ENCODE results near the gene ERI2. TPM values are rescaled to one million over a fixed set of nuclear protein-coding genes. Genes with fewer than 3 reads are reported as not detected.
"Not testable (repeated sequence)": the region's sequence is repeated elsewhere in the genome, so short reads cannot be mapped to it uniquely, and the experiment has no call there.

Gene ERI2
- total and polyA plus RNA-seq, 2 of the 13 experiments (the other 11 are each of a cell fraction or from before 2014, with no cell fraction given): 17.4 to 41.3 TPM

DNA sequence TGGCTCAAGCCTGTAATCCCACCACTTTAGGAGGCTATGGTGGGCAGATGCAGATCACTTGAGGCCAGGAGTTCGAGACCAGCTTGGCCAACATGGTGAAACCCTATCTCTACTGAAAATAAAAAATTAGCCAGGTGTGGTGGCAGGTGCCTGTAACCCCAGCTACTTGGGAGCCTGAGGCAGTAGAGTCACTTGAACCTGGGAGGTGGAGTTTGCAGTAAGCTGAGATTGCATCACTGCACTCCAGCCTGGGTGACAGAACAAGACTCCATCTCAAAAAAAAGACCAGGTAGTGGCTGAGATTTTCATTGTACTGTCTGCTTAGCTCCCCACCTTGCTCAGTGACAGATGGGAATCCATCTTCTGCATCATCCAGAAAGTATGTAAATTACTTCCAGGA lies 41.8 kb downstream of the ERI2 start:
- intact Hi-C loops (cut with micrococcal nuclease; ENCODE audit: unreplicated experiment); H3K27me3 ChIP-seq (ENCODE audit: control insufficient read depth in 1 of 2, insufficient read depth in 2 of 2, low read length in 2 of 2); DNase-seq (ENCODE audit: low spot score); BruUV-seq (replicated peaks); H3K79me2 ChIP-seq (ENCODE audit: insufficient read depth, low read length); CTCF ChIA-PET (ENCODE audit: low intra/inter-chr PET ratio, low total read pairs); H3K4me3 ChIP-seq (replicated peaks in 1 of 3; ENCODE audit: insufficient read depth in 1 of 3, low read depth in 2 of 3, low read length in 3 of 3); H4K20me1 ChIP-seq (ENCODE audit: insufficient read depth, low read length); H2AFZ ChIP-seq (ENCODE audit: low read length); in situ Hi-C loops (cut with HindIII; ENCODE audit: extremely low pct_ligation_motif_present, low pct_unique_long_range_greater_than_20kb); FAIRE-seq; H3K9me3 ChIP-seq (ENCODE audit: low read length); H3K27ac ChIP-seq (ENCODE audit: extremely low read length, insufficient read depth, low read length); ATAC-seq; H3K9ac ChIP-seq (ENCODE audit: insufficient read depth, low read depth, low read length); H3K36me3 ChIP-seq (replicated peaks in 1 of 2; ENCODE audit: control insufficient read depth in 1 of 2, insufficient read depth in 2 of 2, low read length in 2 of 2): not testable (repeated sequence)
- TF ChIP-seq ZNF678 (CRISPR knock-in tag; IDR thresholded peaks at IDR 0.05) (0 out of 2 replicates have a peak, but pooled peaks have one; percentile 55), ATF3 (CRISPR knock-in tag; IDR thresholded peaks at IDR 0.05) (0 out of 2 replicates have a peak, but pooled peaks have one; percentile 39), CEBPG (CRISPR knock-in tag; IDR thresholded peaks at IDR 0.05) (peak; percentile 59; the same call in 1 of the 2 replicates), JUN (CRISPR knock-in tag; IDR thresholded peaks at IDR 0.05) (0 out of 2 replicates have a peak, but pooled peaks have one; percentile 12), CEBPB (IDR thresholded peaks at IDR 0.05; ENCODE audit: borderline replicate concordance, low read depth, low read length) (peak; percentile 26; the same call in 1 of the 2 replicates), ZNF441 (CRISPR knock-in tag; IDR thresholded peaks at IDR 0.05; ENCODE audit: borderline replicate concordance) (0 out of 2 replicates have a peak, but pooled peaks have one; percentile 29)
- 97% methylated on average over 1 of the region's 1 CpG for WGBS (ENCODE audit: low lambda C conversion rate)
- H3K4me1 ChIP-seq (ENCODE audit: insufficient read depth, low read length): peaks cover 39% of the 10 kb centered on the region
- H3K4me2 ChIP-seq (ENCODE audit: low read depth, low read length): peak overlapping the region; percentile 90
- POLR2A ChIA-PET: interaction anchor here (1.9 to 2.6 kb wide), 2 partner anchors 23 to 42 kb away, joined by 13 to 23 read pairs; partner anchors contain the start of genes ERI2, REXO5 and THUMPD1

GRCh38 chr16:20763461-20764232 lies 42.6 kb downstream of the ERI2 start, which contains the start of gene ACSM3:
TSS of gene ACSM3 (plus strand) at chr16:20764014. CDS start at chr16:20770035, 6,021 bp downstream.
- ChIA-PET POLR2A (interaction anchor here (0.7 to 2.6 kb wide), 5 partner anchors 12 to 165 kb away, joined by 3 to 23 read pairs (median 6); partner anchors contain the start of genes ERI2, REXO5 and THUMPD1), CTCF (ENCODE audit: low intra/inter-chr PET ratio, low total read pairs) (no interaction called here)
- Histone ChIP-seq H3K36me3 (replicated peaks in 1 of 2; ENCODE audit: control insufficient read depth in 1 of 2, insufficient read depth in 2 of 2, low read length in 2 of 2) (no peaks in the 10 kb centered on the region), H4K20me1 (ENCODE audit: insufficient read depth, low read length) (no peaks in the 10 kb centered on the region), H3K4me3 (replicated peaks in 1 of 3; ENCODE audit: insufficient read depth in 1 of 3, low read depth in 2 of 3, low read length in 3 of 3) (peak within 1 kb of the TSS; percentile 55 to 68 (median 62)), H3K79me2 (ENCODE audit: insufficient read depth, low read length) (no peaks in the 10 kb centered on the region), H3K4me1 (ENCODE audit: insufficient read depth, low read length) (peaks cover 39% of the 10 kb centered on the region), H3K27ac (ENCODE audit: extremely low read length, insufficient read depth, low read length) (peak within 1 kb of the TSS; percentile 48), H2AFZ (ENCODE audit: low read length) (peak within 1 kb of the TSS; percentile 95), H3K9ac (ENCODE audit: insufficient read depth, low read depth, low read length) (peak within 1 kb of the TSS; percentile 58), H3K4me2 (ENCODE audit: low read depth, low read length) (peak within 1 kb of the TSS; percentile 90), H3K27me3 (ENCODE audit: control insufficient read depth in 1 of 2, insufficient read depth in 2 of 2, low read length in 2 of 2) (no peaks in the 10 kb centered on the region), H3K9me3 (ENCODE audit: low read length) (peaks cover 9% of the 10 kb centered on the region)
- BruUV-seq (replicated peaks): TSS peak; percentile 88
- ATAC-seq: peak; percentile 98
- FAIRE-seq: peak; percentile 84
- in situ Hi-C loops (cut with HindIII; ENCODE audit: extremely low pct_ligation_motif_present, low pct_unique_long_range_greater_than_20kb) (no loop called here), intact Hi-C loops (cut with micrococcal nuclease; ENCODE audit: unreplicated experiment) (no loop called here)
- WGBS (ENCODE audit: low lambda C conversion rate): 5% methylated on average over 10 of the region's 10 CpGs
- DNase-seq (ENCODE audit: low spot score): peak; percentile 83
- TF ChIP-seq, protein P1, sequence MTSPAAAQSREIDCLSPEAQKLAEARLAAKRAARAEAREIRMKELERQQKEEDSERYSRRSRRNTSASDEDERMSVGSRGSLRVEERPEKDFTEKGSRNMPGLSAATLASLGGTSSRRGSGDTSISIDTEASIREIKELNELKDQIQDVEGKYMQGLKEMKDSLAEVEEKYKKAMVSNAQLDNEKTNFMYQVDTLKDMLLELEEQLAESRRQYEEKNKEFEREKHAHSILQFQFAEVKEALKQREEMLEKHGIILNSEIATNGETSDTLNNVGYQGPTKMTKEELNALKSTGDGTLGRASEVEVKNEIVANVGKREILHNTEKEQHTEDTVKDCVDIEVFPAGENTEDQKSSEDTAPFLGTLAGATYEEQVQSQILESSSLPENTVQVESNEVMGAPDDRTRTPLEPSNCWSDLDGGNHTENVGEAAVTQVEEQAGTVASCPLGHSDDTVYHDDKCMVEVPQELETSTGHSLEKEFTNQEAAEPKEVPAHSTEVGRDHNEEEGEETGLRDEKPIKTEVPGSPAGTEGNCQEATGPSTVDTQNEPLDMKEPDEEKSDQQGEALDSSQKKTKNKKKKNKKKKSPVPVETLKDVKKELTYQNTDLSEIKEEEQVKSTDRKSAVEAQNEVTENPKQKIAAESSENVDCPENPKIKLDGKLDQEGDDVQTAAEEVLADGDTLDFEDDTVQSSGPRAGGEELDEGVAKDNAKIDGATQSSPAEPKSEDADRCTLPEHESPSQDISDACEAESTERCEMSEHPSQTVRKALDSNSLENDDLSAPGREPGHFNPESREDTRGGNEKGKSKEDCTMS (CRISPR knock-in tag; conservative IDR thresholded peaks at IDR 0.05): no peak
- TF ChIP-seq RORA (CRISPR knock-in tag; IDR thresholded peaks at IDR 0.05) (no peak), NONO (IDR thresholded peaks at IDR 0.05) (no peak), NONO (CRISPR knock-in tag; conservative IDR thresholded peaks at IDR 0.05) (no peak), ZNF460 (CRISPR knock-in tag; IDR thresholded peaks at IDR 0.05; ENCODE audit: borderline replicate concordance) (no peak), ZNF782 (CRISPR knock-in tag; IDR thresholded peaks at IDR 0.05; ENCODE audit: borderline replicate concordance) (no peak), KDM3A (CRISPR knock-in tag; IDR thresholded peaks at IDR 0.05; ENCODE audit: low read depth) (no peak)

Measured in HepG2 (cell line).